Osteocyte (in vitro differentiated cells): ENCODE data around the gene PTGFR. TPM values are rescaled to one million over a fixed set of nuclear protein-coding genes. Genes with fewer than 3 reads are reported as not detected.

Source experiments
- DNase-seq: peaks from one replicate; pipeline ENCODE4 v3.0.0; 2021; ENCODE audit warnings: mixed read lengths; ENCODE audit not compliant: unreplicated experiment; ENCODE audit errors: extremely low spot score
- H3K27ac Mint-ChIP-seq: one replicate; pipeline ENCODE4 v1.8.0; 2021; ENCODE audit warnings: mild to moderate bottlenecking, mixed read lengths; ENCODE audit not compliant: unreplicated experiment
- H3K27me3 Mint-ChIP-seq: one replicate; pipeline ENCODE4 v1.8.0; 2021; ENCODE audit warnings: mixed read lengths; ENCODE audit not compliant: unreplicated experiment
- H3K36me3 Mint-ChIP-seq: one replicate; pipeline ENCODE4 v1.8.0; 2021; ENCODE audit warnings: mixed read lengths; ENCODE audit not compliant: unreplicated experiment
- H3K4me1 Mint-ChIP-seq: one replicate; pipeline ENCODE4 v1.8.0; 2021; ENCODE audit warnings: mixed read lengths; ENCODE audit not compliant: unreplicated experiment
- H3K4me3 Mint-ChIP-seq: one replicate; pipeline ENCODE4 v1.8.0; 2021; ENCODE audit warnings: mild to moderate bottlenecking, moderate library complexity, mixed read lengths; ENCODE audit not compliant: unreplicated experiment
- H3K9me3 Mint-ChIP-seq: one replicate; pipeline ENCODE4 v1.8.0; 2021; ENCODE audit warnings: mixed read lengths; ENCODE audit not compliant: unreplicated experiment
- CTCF ChIP-seq: fragments of 200-600 bp; sonication (generic); IDR thresholded peaks from 2 replicates; pipeline ENCODE4 v1.5.0; 2021; ENCODE audit warnings: antibody characterized with exemption, mild to moderate bottlenecking, moderate library complexity
- total RNA-seq: library from RNA; stranded (reverse); gene quantifications from 2 replicates; pipeline ENCODE4 v1.2.1, GENCODE V29; 2021

Gene PTGFR
- total RNA-seq, 1 donor from 2014 or later, result 2.5 TPM

- Mint-ChIP-seq H3K4me3 (no peak overlapping the region), H3K27me3 (peaks cover 4% of the 10 kb centered on the region), H3K4me1 (peaks cover 10% of the 10 kb centered on the region), H3K9me3 (peaks cover 4% of the 10 kb centered on the region), H3K36me3 (peaks cover 3% of the 10 kb centered on the region), H3K27ac (no peak overlapping the region)
- DNase-seq, result no peak
- TF ChIP-seq CTCF, result no peak
These were observed 50.7 kb downstream of the PTGFR start for GRCh38 chr1:78541479-78541878.

- peaks cover 3% of the 10 kb centered on the region for H3K36me3 Mint-ChIP-seq
- no peak overlapping the region for H3K4me3 Mint-ChIP-seq
- H3K4me1 Mint-ChIP-seq, result peaks cover 10% of the 10 kb centered on the region
- no peak for TF ChIP-seq CTCF
- H3K27ac Mint-ChIP-seq, result no peak overlapping the region
- peaks cover 10% of the 10 kb centered on the region for H3K27me3 Mint-ChIP-seq
- H3K9me3 Mint-ChIP-seq, result peaks cover 8% of the 10 kb centered on the region
- DNase-seq, result no peak
These were observed 53.3 kb downstream of the PTGFR start for GRCh38 chr1:78543941-78544643.

- no peak overlapping the region for H3K4me3 Mint-ChIP-seq
These were observed 56.3 kb downstream of the PTGFR start for GRCh38 chr1:78547081-78547480.

GRCh38 chr1:78549331-78549730, 58.6 kb downstream of the PTGFR start:
- H3K4me1 Mint-ChIP-seq, result no peaks in the 10 kb centered on the region
- no peaks in the 10 kb centered on the region for H3K36me3 Mint-ChIP-seq
- peaks cover 24% of the 10 kb centered on the region for H3K9me3 Mint-ChIP-seq
- no peak for TF ChIP-seq CTCF
- no peak overlapping the region for H3K4me3 Mint-ChIP-seq
- no peak overlapping the region for H3K27ac Mint-ChIP-seq
- DNase-seq, result no peak
- H3K27me3 Mint-ChIP-seq, result peaks cover 10% of the 10 kb centered on the region

More at GRCh38 chr1:78547081-78547480, 56.3 kb downstream of the PTGFR start:
- H3K27ac Mint-ChIP-seq, result no peak overlapping the region
- TF ChIP-seq CTCF, result no peak
- no peaks in the 10 kb centered on the region for H3K36me3 Mint-ChIP-seq
- no peak for DNase-seq
- H3K9me3 Mint-ChIP-seq, result peaks cover 20% of the 10 kb centered on the region
- H3K4me1 Mint-ChIP-seq, result no peaks in the 10 kb centered on the region
- peaks cover 10% of the 10 kb centered on the region for H3K27me3 Mint-ChIP-seq

GRCh38 chr1:78549891-78550290, 59.1 kb downstream of the PTGFR start:
- H3K36me3 Mint-ChIP-seq, result no peaks in the 10 kb centered on the region
- peaks cover 29% of the 10 kb centered on the region for H3K9me3 Mint-ChIP-seq

More at GRCh38 chr1:78549891-78550290, 59.1 kb downstream of the PTGFR start:
- no peak overlapping the region for H3K27ac Mint-ChIP-seq
- no peak for DNase-seq
- H3K27me3 Mint-ChIP-seq, result peaks cover 10% of the 10 kb centered on the region
- H3K4me1 Mint-ChIP-seq, result no peaks in the 10 kb centered on the region
- no peak overlapping the region for H3K4me3 Mint-ChIP-seq
- TF ChIP-seq CTCF, result no peak
